Endothelial cell of umbilical vein (primary cell): ENCODE measurements around the gene STAC3.
A peak's percentile ranks its signal among the peaks of the same experiment; 100 is the strongest.

Source experiments
- EZH2 ChIP-seq: IDR thresholded peaks from 2 replicates; pipeline ENCODE4 v1.6.1; 2012; ENCODE audit warnings: borderline replicate concordance, low read depth, mild to moderate bottlenecking, moderate library complexity, low read length, inconsistent platforms; ENCODE audit not compliant: severe bottlenecking
- POLR2A ChIP-seq: IDR thresholded peaks from 2 replicates; pipeline ENCODE4 v1.6.1; 2012; ENCODE audit warnings: low read depth, mild to moderate bottlenecking, control low read depth, low read length
- POLR2AphosphoS5 ChIP-seq: IDR thresholded peaks from 2 replicates; pipeline ENCODE4 v1.6.1; 2012; ENCODE audit warnings: low read depth, mild to moderate bottlenecking, control low read depth, low read length, moderate library complexity; ENCODE audit not compliant: insufficient read depth
- TF ChIP-seq, protein P1 (sequence below): IDR thresholded peaks from 2 replicates; pipeline ENCODE4 v1.6.1; 2011; ENCODE audit not compliant: insufficient read depth, insufficient read length
- TF ChIP-seq, protein P2 (sequence below), 2 donors: IDR thresholded peaks; 1 replicate in 1 of 2; 2 replicates in 1 of 2; pipeline ENCODE4 v1.5.1; 2011; ENCODE audit warnings: low read length in 2 of 2, mild to moderate bottlenecking in 2 of 2, moderate library complexity in 2 of 2, control low read depth in 1 of 2, inconsistent platforms in 1 of 2, low read depth in 1 of 2; ENCODE audit not compliant: insufficient read depth in 1 of 2; ENCODE audit errors: extremely low read depth in 1 of 2

DNA sequence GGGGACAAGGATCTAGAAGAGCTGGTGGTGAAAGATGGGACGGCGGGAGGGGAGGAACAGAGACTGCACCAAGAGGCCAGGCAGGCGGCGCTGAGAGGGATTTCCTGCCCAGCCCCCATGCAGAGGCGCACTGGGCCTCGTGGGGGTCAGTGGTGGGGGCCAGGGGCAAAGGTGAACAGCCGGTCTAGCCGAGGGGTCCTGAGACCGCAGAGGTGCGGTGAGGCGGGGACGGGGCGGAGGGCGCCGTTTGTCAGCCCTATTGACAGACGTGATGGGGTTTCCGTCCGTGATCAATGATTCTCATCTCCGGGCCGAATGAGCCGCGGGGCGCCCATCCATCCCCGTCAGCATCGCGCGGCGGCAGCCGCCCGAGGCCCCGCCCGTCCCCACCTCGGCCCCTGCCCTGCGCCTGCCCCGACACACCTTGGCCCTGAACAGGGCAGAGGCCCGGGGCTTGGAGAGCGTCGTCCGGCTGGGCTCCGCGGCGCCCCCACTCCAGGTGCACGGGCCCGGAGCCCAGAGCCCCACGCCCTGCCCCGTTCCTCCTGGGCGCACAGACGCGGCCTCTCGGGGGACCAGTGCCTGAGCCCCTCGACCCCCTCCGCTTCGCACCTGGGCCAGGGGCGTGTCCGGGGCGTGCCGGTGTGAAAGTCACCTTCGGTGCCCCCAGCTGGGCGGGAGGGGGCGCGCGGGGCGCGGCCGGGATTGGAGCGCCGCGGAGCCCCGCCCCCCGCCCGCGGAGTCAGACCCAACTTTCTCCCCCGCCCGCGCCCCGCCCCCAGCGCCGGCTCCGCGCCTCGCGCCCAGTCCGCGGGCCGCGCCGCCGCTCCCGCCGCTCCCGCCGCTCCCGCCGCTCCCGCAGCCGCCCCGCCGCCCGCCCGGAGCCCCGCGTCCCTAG lies 34.7 kb downstream of the STAC3 start, which contains the start of gene NXPH4:
- TF ChIP-seq, protein P1, sequence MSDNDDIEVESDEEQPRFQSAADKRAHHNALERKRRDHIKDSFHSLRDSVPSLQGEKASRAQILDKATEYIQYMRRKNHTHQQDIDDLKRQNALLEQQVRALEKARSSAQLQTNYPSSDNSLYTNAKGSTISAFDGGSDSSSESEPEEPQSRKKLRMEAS = no peak
- TF ChIP-seq, protein P2, sequence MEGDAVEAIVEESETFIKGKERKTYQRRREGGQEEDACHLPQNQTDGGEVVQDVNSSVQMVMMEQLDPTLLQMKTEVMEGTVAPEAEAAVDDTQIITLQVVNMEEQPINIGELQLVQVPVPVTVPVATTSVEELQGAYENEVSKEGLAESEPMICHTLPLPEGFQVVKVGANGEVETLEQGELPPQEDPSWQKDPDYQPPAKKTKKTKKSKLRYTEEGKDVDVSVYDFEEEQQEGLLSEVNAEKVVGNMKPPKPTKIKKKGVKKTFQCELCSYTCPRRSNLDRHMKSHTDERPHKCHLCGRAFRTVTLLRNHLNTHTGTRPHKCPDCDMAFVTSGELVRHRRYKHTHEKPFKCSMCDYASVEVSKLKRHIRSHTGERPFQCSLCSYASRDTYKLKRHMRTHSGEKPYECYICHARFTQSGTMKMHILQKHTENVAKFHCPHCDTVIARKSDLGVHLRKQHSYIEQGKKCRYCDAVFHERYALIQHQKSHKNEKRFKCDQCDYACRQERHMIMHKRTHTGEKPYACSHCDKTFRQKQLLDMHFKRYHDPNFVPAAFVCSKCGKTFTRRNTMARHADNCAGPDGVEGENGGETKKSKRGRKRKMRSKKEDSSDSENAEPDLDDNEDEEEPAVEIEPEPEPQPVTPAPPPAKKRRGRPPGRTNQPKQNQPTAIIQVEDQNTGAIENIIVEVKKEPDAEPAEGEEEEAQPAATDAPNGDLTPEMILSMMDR (IDR thresholded peaks at IDR 0.05; ENCODE audit: extremely low read depth in 1 of 2, insufficient read depth in 1 of 2, low read depth in 1 of 2, low read length in 2 of 2) = no peak
- TF ChIP-seq POLR2A (no peak), EZH2 (peak; percentile 79), POLR2AphosphoS5 (no peak)
